Posterior vena cava (tissue), 2 donors: ENCODE data around the gene NFKBIL1. TPM values are rescaled to one million over a fixed set of nuclear protein-coding genes. Genes with fewer than 3 reads are reported as not detected.
"Not testable (repeated sequence)": the region's sequence is repeated elsewhere in the genome, so short reads cannot be mapped to it uniquely, and the experiment has no call there.

Source experiments
- DNase-seq: peaks from one replicate; pipeline ENCODE4 v3.0.0-alpha.2; 2020; ENCODE audit warnings: low spot score
- intact Hi-C, 2 donors: fragments of 100-400 bp; cut with DNase I; formaldehyde crosslinking; loops; one replicate each; pipeline versions ENCODE4 v1.14.1 to v1.14.2; 2022 to 2023
- total RNA-seq, 2 donors: library from RNA; stranded (reverse); fragmentation: NEBNext Ultra II Directional; extraction: Animal tissue kit (Norgen Biotek cat#: 25700); gene quantifications; one replicate each; pipeline ENCODE4 v1.2.1, GENCODE V29; 2021
- donor health status: DM: yes; HTN: yes; CAD: no.
- donor health status: DM: yes; HTN: yes; CAD: no.

The NFKBIL1 gene
- total RNA-seq, 2 donors from 2014 or later = 12.0 to 13.2 TPM

GRCh38 chr6:31532644-31533454 lies 14.6 kb upstream of the NFKBIL1 start:
- DNase-seq = no peak
- intact Hi-C loops = no loop called here

- intact Hi-C loops = no loop called here
- DNase-seq = no peak
Measured at GRCh38 chr6:31533455-31533841, 14.0 kb upstream of the NFKBIL1 start.

- intact Hi-C loops = no loop called here
- DNase-seq = no peak
Measured at GRCh38 chr6:31534011-31534410, 13.4 kb upstream of the NFKBIL1 start.

GRCh38 chr6:31534521-31535040 lies 12.8 kb upstream of the NFKBIL1 start:
- intact Hi-C loops = no loop called here
- DNase-seq = no peak

GRCh38 chr6:31535538-31536324 lies 11.7 kb upstream of the NFKBIL1 start:
- intact Hi-C loops = no loop called here
- no peak for DNase-seq

- intact Hi-C loops = no loop called here
Measured at GRCh38 chr6:31538805-31539400, 8.5 kb upstream of the NFKBIL1 start.

GRCh38 chr6:31540640-31541039 lies 6.8 kb upstream of the NFKBIL1 start:
- intact Hi-C loops = no loop called here

More at GRCh38 chr6:31538805-31539400, 8.5 kb upstream of the NFKBIL1 start:
- DNase-seq = no peak

GRCh38 chr6:31541059-31541657 lies 6.2 kb upstream of the NFKBIL1 start:
- peak; percentile 86 for DNase-seq
- intact Hi-C loops = no loop called here

More at GRCh38 chr6:31540640-31541039, 6.8 kb upstream of the NFKBIL1 start:
- no peak for DNase-seq

GRCh38 chr6:31541658-31542521 lies 5.5 kb upstream of the NFKBIL1 start, which contains the start of gene DDX39B:
Gene DDX39B (minus strand): TSS chr6:31542003. CDS start chr6:31540532, 1,471 bp downstream.
- intact Hi-C loops = no loop called here
- DNase-seq = peak; percentile 99

GRCh38 chr6:31543639-31544038 lies 3.8 kb upstream of the NFKBIL1 start:
- no peak for DNase-seq
- intact Hi-C loops = no loop called here

GRCh38 chr6:31544676-31545075 lies 2.7 kb upstream of the NFKBIL1 start:
- intact Hi-C loops = loop anchor here in 1 of 2 donors (5.0 kb wide), 1 partner anchor 53 kb away; no protein-coding TSS in a partner anchor
- DNase-seq = no peak

- intact Hi-C loops = loop anchor here in 1 of 2 donors (5.0 kb wide), 1 partner anchor 52 kb away; no protein-coding TSS in a partner anchor
- DNase-seq = no peak
Measured at GRCh38 chr6:31545291-31545690, 2.1 kb upstream of the NFKBIL1 start.

GRCh38 chr6:31546339-31546957 lies 960 bp upstream of the NFKBIL1 start, which contains the start of gene ATP6V1G2:
Gene ATP6V1G2 (minus strand): TSS chr6:31546608. CDS start chr6:31546559, 49 bp downstream.
- peak; percentile 95 for DNase-seq
- intact Hi-C loops = loop anchor here (1.0 to 5.0 kb wide), 2 partner anchors 51 to 54 kb away; no protein-coding TSS in a partner anchor

GRCh38 chr6:31547727-31548543 lies 527 bp downstream of the NFKBIL1 start:
- no peak for DNase-seq
- intact Hi-C loops = loop anchor here in 1 of 2 donors (5.0 kb wide), 1 partner anchor 49 kb away; no protein-coding TSS in a partner anchor

- intact Hi-C loops = loop anchor here in 1 of 2 donors (5.0 kb wide), 1 partner anchor 49 kb away; no protein-coding TSS in a partner anchor
- DNase-seq = no peak
Measured at GRCh38 chr6:31548544-31548873, 1.1 kb downstream of the NFKBIL1 start.

- DNase-seq, intact Hi-C loops: not testable (repeated sequence)
Measured at GRCh38 chr6:31551371-31551770, 4.0 kb downstream of the NFKBIL1 start.

- intact Hi-C loops = no loop called here
- DNase-seq = no peak
Measured at GRCh38 chr6:31556307-31556706, 8.9 kb downstream of the NFKBIL1 start.
